ENCODE results near the gene GPC6.

- no peak for TF ChIP-seq IRF2 (CRISPR knock-in tag; IDR thresholded peaks at IDR 0.05)
- TF ChIP-seq NCOA1 (IDR thresholded peaks at IDR 0.05; ENCODE audit: low read depth): no peak
- no peak for TF ChIP-seq MYBL2 (IDR thresholded peaks at IDR 0.05; ENCODE audit: low read depth)
- no peak for TF ChIP-seq MYBL2 (CRISPR knock-in tag; IDR thresholded peaks at IDR 0.05; ENCODE audit: borderline replicate concordance)
- no peak for TF ChIP-seq MTA3 (IDR thresholded peaks at IDR 0.05; ENCODE audit: borderline replicate concordance)
- no peak for TF ChIP-seq KLF6 (CRISPR knock-in tag; IDR thresholded peaks at IDR 0.05; ENCODE audit: borderline replicate concordance)
- no peak for TF ChIP-seq NFATC3 (IDR thresholded peaks at IDR 0.05)
- no peak for TF ChIP-seq ETV6 (IDR thresholded peaks at IDR 0.05; ENCODE audit: borderline replicate concordance in 1 of 2, low read depth in 2 of 2, low read length in 1 of 2)
- no peak for TF ChIP-seq ETV6 (CRISPR knock-in tag; IDR thresholded peaks at IDR 0.05; ENCODE audit: borderline replicate concordance)
- TF ChIP-seq CTCF (IDR thresholded peaks at IDR 0.05 in 2 of 3, conservative IDR thresholded peaks at IDR 0.05 in 1 of 3; ENCODE audit: insufficient read depth in 2 of 3, low read depth in 1 of 3, low read length in 3 of 3): no peak
- no peak for TF ChIP-seq SMAD3 (CRISPR knock-in tag; conservative IDR thresholded peaks at IDR 0.05)
- no peak for TF ChIP-seq JUNB (CRISPR knock-in tag; conservative IDR thresholded peaks at IDR 0.05)
- no peak for TF ChIP-seq POLR2G (IDR thresholded peaks at IDR 0.05; ENCODE audit: low read depth, low read length)
Measured at GRCh38 chr13:93222976-93223375, 3.6 kb upstream of the GPC6 start.
